Trophoblast cell (in vitro differentiated cells and primary cell): ENCODE measurements around the gene SMIM13.
"Not testable (repeated sequence)": the region's sequence is repeated elsewhere in the genome, so short reads cannot be mapped to it uniquely, and the experiment has no call there.

Experiments used
- DNase-seq, 2 donors: peaks; one replicate each; pipeline ENCODE4 v3.0.0-alpha.2; 2016
- H2AFZ ChIP-seq: 2 replicates; pipeline ENCODE4 v1.6.1; 2013; ENCODE audit warnings: low read length, moderate library complexity, mild to moderate bottlenecking; ENCODE audit not compliant: insufficient read depth, poor library complexity
- H2AK5ac ChIP-seq: 2 replicates; pipeline ENCODE4 v1.6.1; 2013; ENCODE audit warnings: mild to moderate bottlenecking, low read length
- H2BK120ac ChIP-seq: 2 replicates; pipeline ENCODE4 v1.6.1; 2013; ENCODE audit warnings: low read length, mild to moderate bottlenecking, moderate library complexity; ENCODE audit not compliant: insufficient read depth, poor library complexity
- H2BK12ac ChIP-seq: 2 replicates; pipeline ENCODE4 v1.6.1; 2013; ENCODE audit warnings: mild to moderate bottlenecking, low read length, moderate library complexity
- H2BK5ac ChIP-seq: 2 replicates; pipeline ENCODE4 v1.6.1; 2013; ENCODE audit warnings: low read length, low read depth, moderate library complexity, mild to moderate bottlenecking; ENCODE audit not compliant: poor library complexity
- H3K14ac ChIP-seq: 2 replicates; pipeline ENCODE4 v1.6.1; 2013; ENCODE audit warnings: mild to moderate bottlenecking, low read length
- H3K18ac ChIP-seq: 2 replicates; pipeline ENCODE4 v1.6.1; 2013; ENCODE audit warnings: mild to moderate bottlenecking, low read length
- H3K23ac ChIP-seq: 2 replicates; pipeline ENCODE4 v1.6.1; 2013; ENCODE audit warnings: low read length
- H3K27ac ChIP-seq: 2 replicates; pipeline ENCODE4 v1.5.1; 2013; ENCODE audit warnings: low read depth, mild to moderate bottlenecking, inconsistent platforms, low read length, moderate library complexity
- H3K27me3 ChIP-seq: 2 replicates; pipeline ENCODE4 v1.6.1; 2013; ENCODE audit warnings: inconsistent platforms, mild to moderate bottlenecking, low read length, moderate library complexity; ENCODE audit not compliant: insufficient read depth
- H3K36me3 ChIP-seq, 2 experiments: 1 replicate in 1 of 2; 2 replicates in 1 of 2; pipeline ENCODE4 v1.6.1; 2013; ENCODE audit warnings: low read length in 2 of 2, mild to moderate bottlenecking in 2 of 2, moderate library complexity in 1 of 2; ENCODE audit not compliant: insufficient read depth in 2 of 2, control insufficient read depth in 1 of 2
- H3K4ac ChIP-seq: 2 replicates; pipeline ENCODE4 v1.6.1; 2013; ENCODE audit warnings: low read depth, mild to moderate bottlenecking, low read length, moderate library complexity
- H3K4me1 ChIP-seq, 2 experiments: 1 replicate in 1 of 2; 2 replicates in 1 of 2; pipeline ENCODE4 v1.6.1; 2013; ENCODE audit warnings: low read length in 2 of 2, mild to moderate bottlenecking in 2 of 2, moderate library complexity in 1 of 2; ENCODE audit not compliant: insufficient read depth in 2 of 2, control insufficient read depth in 1 of 2
- H3K4me2 ChIP-seq: 2 replicates; pipeline ENCODE4 v1.6.1; 2013; ENCODE audit warnings: inconsistent platforms, mild to moderate bottlenecking, low read length, moderate library complexity
- H3K4me3 ChIP-seq: 2 replicates; pipeline ENCODE4 v1.5.1; 2013; ENCODE audit warnings: mild to moderate bottlenecking, low read depth, low read length, inconsistent platforms
- H3K79me1 ChIP-seq: one replicate; pipeline ENCODE4 v1.6.1; 2013; ENCODE audit warnings: low read length
- H3K79me2 ChIP-seq: 2 replicates; pipeline ENCODE4 v1.6.1; 2013; ENCODE audit warnings: low read length, mild to moderate bottlenecking; ENCODE audit not compliant: control insufficient read depth, insufficient read depth, poor library complexity
- H3K9ac ChIP-seq: 2 replicates; pipeline ENCODE4 v1.6.1; 2013; ENCODE audit warnings: mild to moderate bottlenecking, low read length
- H3K9me3 ChIP-seq: 2 replicates; pipeline ENCODE4 v1.6.1; 2013; ENCODE audit warnings: low read depth, mild to moderate bottlenecking, control low read depth, inconsistent platforms, low read length; ENCODE audit not compliant: insufficient read depth
- H4K12ac ChIP-seq: 2 replicates; pipeline ENCODE4 v1.6.1; 2013; ENCODE audit warnings: low read depth, mild to moderate bottlenecking, low read length, moderate library complexity
- H4K8ac ChIP-seq: 2 replicates; pipeline ENCODE4 v1.6.1; 2013; ENCODE audit warnings: low read depth, mild to moderate bottlenecking, low read length, moderate library complexity
- H4K91ac ChIP-seq: one replicate; pipeline ENCODE4 v1.6.1; 2013; ENCODE audit warnings: low read depth, mild to moderate bottlenecking, low read length, moderate library complexity
- WGBS: extraction: QIAGEN DNeasy Blood & Tissue Kit; methylation state at CpG from one replicate; pipeline ENCODE4 v1.1.7; 2013; ENCODE audit warnings: missing lambda C conversion rate; ENCODE audit not compliant: insufficient read length, insufficient coverage; ENCODE audit errors: extremely low coverage; 5-methylcytosine and 5-hydroxymethylcytosine counted together

The SMIM13 gene

DNA sequence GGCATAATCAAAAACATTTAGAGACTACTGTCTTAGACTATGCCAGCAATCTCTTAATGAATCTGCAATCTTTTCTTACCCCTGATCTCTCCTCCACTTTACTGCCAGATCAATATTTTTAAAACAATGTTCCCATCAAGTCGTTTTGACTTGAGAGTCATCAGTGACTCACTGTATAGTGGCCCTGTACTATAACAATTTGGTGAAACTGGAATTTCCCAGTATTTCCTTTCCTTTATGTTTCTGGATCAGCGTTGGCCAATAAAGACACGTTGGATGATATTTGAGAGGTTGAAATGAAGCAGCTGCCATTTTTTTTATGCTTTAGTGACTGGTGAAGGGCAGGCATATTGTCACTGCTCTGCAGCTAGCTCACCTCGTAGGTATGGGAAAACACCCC, 10.1 kb upstream of the SMIM13 start:
- H3K79me2 ChIP-seq, result peaks cover 4% of the 10 kb centered on the region
- no peak overlapping the region for H2AFZ ChIP-seq
- peaks cover 11 to 12% of the 10 kb centered on the region in 2 experiments for H3K4me1 ChIP-seq
- WGBS, result no CpG with 5 or more reads among the region's 4 CpGs
- no peak overlapping the region for H4K91ac ChIP-seq
- no peak overlapping the region for H3K9ac ChIP-seq
- peak in 1 of 2 donors; percentile 19 for DNase-seq
- H2BK5ac ChIP-seq, result no peak overlapping the region
- H4K12ac ChIP-seq, result no peak overlapping the region
- no peaks in the 10 kb centered on the region for H3K9me3 ChIP-seq
- H3K27me3 ChIP-seq, result no peaks in the 10 kb centered on the region
- H3K4me3 ChIP-seq, result no peak overlapping the region
- no peak overlapping the region for H3K4me2 ChIP-seq
- no peak overlapping the region for H3K4ac ChIP-seq
- no peaks in the 10 kb centered on the region for H3K36me3 ChIP-seq
- H4K8ac ChIP-seq, result no peak overlapping the region
- H3K18ac ChIP-seq, result no peak overlapping the region
- no peak overlapping the region for H3K27ac ChIP-seq
- H3K23ac ChIP-seq, result no peak overlapping the region
- H2BK12ac ChIP-seq, result no peak overlapping the region
- H3K14ac ChIP-seq, result no peak overlapping the region
- H2BK120ac ChIP-seq, result no peak overlapping the region
- peaks cover 22% of the 10 kb centered on the region for H3K79me1 ChIP-seq
- H2AK5ac ChIP-seq, result no peak overlapping the region

- H3K27ac ChIP-seq, result no peak overlapping the region
- H2BK120ac ChIP-seq, result peak overlapping the region; percentile 45
- H3K79me1 ChIP-seq, result peaks cover 23% of the 10 kb centered on the region
- no peak overlapping the region for H3K9ac ChIP-seq
- WGBS, result no CpG with 5 or more reads among the region's 5 CpGs
- H4K12ac ChIP-seq, result no peak overlapping the region
- peaks cover 4% of the 10 kb centered on the region for H3K79me2 ChIP-seq
- peak overlapping the region; percentile 11 for H3K18ac ChIP-seq
- H3K23ac ChIP-seq, result no peak overlapping the region
- H3K4me2 ChIP-seq, result no peak overlapping the region
- no peaks in the 10 kb centered on the region for H3K36me3 ChIP-seq
- H3K14ac ChIP-seq, result peak overlapping the region; percentile 61
- no peaks in the 10 kb centered on the region for H3K9me3 ChIP-seq
- H2AFZ ChIP-seq, result no peak overlapping the region
- no peak overlapping the region for H3K4me3 ChIP-seq
- peaks cover 12% of the 10 kb centered on the region in 2 experiments for H3K4me1 ChIP-seq
- H4K91ac ChIP-seq, result peak overlapping the region; percentile 45
- peak overlapping the region; percentile 45 for H2AK5ac ChIP-seq
- no peak for DNase-seq
- no peak overlapping the region for H3K4ac ChIP-seq
- H2BK12ac ChIP-seq, result peak overlapping the region; percentile 46
- H4K8ac ChIP-seq, result peak overlapping the region; percentile 6
- no peaks in the 10 kb centered on the region for H3K27me3 ChIP-seq
- H2BK5ac ChIP-seq, result peak overlapping the region; percentile 60
Measured at GRCh38 chr6:11083956-11084355, 9.7 kb upstream of the SMIM13 start.

GRCh38 chr6:11085758-11086435, 7.7 kb upstream of the SMIM13 start:
- H3K36me3 ChIP-seq, result no peaks in the 10 kb centered on the region
- H3K9me3 ChIP-seq, result no peaks in the 10 kb centered on the region
- no CpG with 5 or more reads among the region's 3 CpGs for WGBS

GRCh38 chr6:11087141-11087812, 6.4 kb upstream of the SMIM13 start:
- Histone ChIP-seq H2BK5ac (peak overlapping the region; percentile 86), H4K8ac (peak overlapping the region; percentile 79), H3K27ac (peak overlapping the region; percentile 44), H3K4ac (peak overlapping the region; percentile 92), H3K79me1 (peaks cover 26% of the 10 kb centered on the region), H2BK12ac (peak overlapping the region; percentile 100), H2BK120ac (peak overlapping the region; percentile 98), H3K4me1 (peaks cover 17 to 19% of the 10 kb centered on the region in 2 experiments), H2AFZ (peak overlapping the region; percentile 74), H3K14ac (peak overlapping the region; percentile 96), H3K18ac (peak overlapping the region; percentile 80), H2AK5ac (peak overlapping the region; percentile 100), H4K91ac (peak overlapping the region; percentile 98)
- H3K36me3 ChIP-seq, H3K27me3 ChIP-seq, H3K79me2 ChIP-seq, H3K23ac ChIP-seq, H4K12ac ChIP-seq, H3K9me3 ChIP-seq, H3K4me3 ChIP-seq, H3K4me2 ChIP-seq, H3K9ac ChIP-seq, DNase-seq: not testable (repeated sequence)
- no CpG with 5 or more reads among the region's 47 CpGs for WGBS

More at GRCh38 chr6:11085758-11086435, 7.7 kb upstream of the SMIM13 start:
- Histone ChIP-seq H2AFZ (no peak overlapping the region), H3K14ac (peak overlapping the region; percentile 64), H3K79me2 (peaks cover 4% of the 10 kb centered on the region), H3K4me2 (no peak overlapping the region), H3K27me3 (no peaks in the 10 kb centered on the region), H2AK5ac (no peak overlapping the region), H2BK12ac (no peak overlapping the region), H4K8ac (peak overlapping the region; percentile 42), H4K91ac (peak overlapping the region; percentile 84), H2BK120ac (peak overlapping the region; percentile 89), H3K4me1 (peaks cover 15 to 19% of the 10 kb centered on the region in 2 experiments), H3K23ac (no peak overlapping the region), H4K12ac (no peak overlapping the region), H3K79me1 (peaks cover 28% of the 10 kb centered on the region), H3K4me3 (no peak overlapping the region), H3K18ac (no peak overlapping the region), H3K4ac (no peak overlapping the region), H3K9ac (no peak overlapping the region), H3K27ac (peak overlapping the region; percentile 90), H2BK5ac (peak overlapping the region; percentile 54)
- DNase-seq, result peak in 1 of 2 donors; percentile 83
